NOMO-1 (cell line): ENCODE results near the gene PCDH9.

ENCODE experiments used
- DNase-seq, 2 experiments: peaks; one replicate each; lab custom pipeline; 2025; ENCODE audit not compliant: unreplicated experiment in 2 of 2; lab: John Stamatoyannopoulos, UW

The PCDH9 gene, protein sequence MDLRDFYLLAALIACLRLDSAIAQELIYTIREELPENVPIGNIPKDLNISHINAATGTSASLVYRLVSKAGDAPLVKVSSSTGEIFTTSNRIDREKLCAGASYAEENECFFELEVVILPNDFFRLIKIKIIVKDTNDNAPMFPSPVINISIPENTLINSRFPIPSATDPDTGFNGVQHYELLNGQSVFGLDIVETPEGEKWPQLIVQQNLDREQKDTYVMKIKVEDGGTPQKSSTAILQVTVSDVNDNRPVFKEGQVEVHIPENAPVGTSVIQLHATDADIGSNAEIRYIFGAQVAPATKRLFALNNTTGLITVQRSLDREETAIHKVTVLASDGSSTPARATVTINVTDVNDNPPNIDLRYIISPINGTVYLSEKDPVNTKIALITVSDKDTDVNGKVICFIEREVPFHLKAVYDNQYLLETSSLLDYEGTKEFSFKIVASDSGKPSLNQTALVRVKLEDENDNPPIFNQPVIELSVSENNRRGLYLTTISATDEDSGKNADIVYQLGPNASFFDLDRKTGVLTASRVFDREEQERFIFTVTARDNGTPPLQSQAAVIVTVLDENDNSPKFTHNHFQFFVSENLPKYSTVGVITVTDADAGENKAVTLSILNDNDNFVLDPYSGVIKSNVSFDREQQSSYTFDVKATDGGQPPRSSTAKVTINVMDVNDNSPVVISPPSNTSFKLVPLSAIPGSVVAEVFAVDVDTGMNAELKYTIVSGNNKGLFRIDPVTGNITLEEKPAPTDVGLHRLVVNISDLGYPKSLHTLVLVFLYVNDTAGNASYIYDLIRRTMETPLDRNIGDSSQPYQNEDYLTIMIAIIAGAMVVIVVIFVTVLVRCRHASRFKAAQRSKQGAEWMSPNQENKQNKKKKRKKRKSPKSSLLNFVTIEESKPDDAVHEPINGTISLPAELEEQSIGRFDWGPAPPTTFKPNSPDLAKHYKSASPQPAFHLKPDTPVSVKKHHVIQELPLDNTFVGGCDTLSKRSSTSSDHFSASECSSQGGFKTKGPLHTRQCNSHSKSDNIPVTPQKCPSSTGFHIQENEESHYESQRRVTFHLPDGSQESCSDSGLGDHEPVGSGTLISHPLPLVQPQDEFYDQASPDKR (N-terminal part only)

GRCh38 chr13:67229481-67230403 lies at the start of gene PCDH9:
Gene PCDH9 (minus strand): TSS chr13:67230336. CDS start chr13:67228440, 1,896 bp downstream.
- DNase-seq, result no peak

GRCh38 chr13:67278235-67278634 lies 48.1 kb upstream of the PCDH9 start:
- no peak for DNase-seq

DNA sequence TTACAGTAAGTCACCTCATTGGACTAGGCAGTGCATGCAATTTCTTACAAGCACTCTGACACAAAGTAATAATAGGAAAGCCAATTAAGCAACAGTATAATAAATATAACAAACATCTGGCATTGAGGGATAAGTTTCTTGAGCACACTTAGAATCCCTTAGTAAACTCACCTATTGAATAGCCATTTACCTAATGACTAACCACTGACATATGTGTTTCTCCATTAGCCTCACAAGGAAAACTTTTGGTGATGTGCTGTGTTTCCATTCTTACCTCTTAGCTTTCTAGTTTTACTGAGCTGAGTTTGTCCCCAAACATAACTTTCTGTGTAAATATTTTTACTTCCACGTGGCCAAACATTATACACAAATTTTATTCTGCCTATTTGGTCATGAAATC lies 47.4 kb upstream of the PCDH9 start:
- DNase-seq, result no peak

DNA sequence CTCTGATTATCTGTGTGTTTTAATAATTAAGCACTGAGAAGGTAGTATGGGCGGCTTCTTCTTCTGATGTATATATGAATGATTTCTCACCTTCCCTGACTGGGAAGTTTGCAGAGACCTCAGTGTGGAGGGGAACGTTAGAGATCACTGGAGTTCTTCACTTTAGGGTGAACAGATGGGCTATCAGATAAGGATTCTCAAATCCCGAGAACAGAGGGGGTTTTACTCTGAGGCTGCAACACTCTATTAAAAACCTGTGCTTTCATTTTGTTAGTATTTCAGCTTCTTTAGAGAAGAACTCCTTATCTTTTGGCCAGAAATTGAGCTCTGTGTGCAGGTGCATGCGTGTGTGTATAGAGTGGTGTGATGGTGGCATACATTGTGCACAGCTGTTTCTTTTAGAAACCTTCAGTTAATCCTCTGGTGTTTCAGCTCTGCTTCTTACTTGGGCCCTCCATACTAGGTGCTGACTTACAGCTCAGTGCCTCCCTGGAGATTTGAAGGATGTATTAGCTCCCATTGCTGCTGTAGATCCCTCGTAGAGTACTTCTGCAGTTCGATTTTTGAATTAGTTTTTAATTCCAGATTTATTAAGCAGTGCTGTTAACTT lies 45.3 kb upstream of the PCDH9 start:
- DNase-seq, result no peak

DNA sequence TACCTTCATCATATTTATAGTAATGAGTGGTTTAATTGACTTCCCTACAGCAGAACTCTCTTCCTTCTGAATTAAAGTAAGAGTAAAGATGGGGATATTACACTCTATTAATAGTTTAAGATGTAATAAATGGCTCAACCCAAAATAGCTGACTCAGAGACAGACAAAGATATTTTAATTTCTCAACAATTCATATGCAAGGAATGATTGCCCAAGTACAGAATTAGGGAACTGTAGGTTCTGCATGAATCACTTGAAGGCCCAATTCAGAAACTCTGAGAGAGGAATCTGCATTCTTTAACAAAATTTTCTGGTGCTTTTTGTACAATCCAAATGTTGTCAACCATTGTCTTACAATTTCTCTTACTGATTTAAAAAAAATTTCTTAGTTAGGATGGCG lies 42.9 kb upstream of the PCDH9 start:
- no peak for DNase-seq

DNA sequence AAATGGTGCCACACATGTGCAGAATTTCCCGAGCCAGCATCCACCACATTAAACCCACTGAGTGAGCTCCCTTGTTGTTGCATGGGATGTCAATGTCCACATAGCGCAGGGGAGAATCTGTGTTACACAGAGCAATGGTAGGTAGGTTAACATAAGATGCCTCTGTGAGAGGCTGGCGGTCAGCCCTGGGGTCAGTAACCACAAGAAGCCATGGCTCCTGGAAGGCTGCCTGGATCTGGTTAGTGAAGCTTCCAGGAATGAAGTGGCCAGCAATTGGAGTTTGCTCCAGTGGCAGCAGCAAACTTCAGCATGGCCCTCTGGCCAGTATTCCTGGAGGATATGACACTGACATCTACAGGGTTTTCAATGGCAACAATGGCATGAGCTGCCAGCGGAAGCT lies 37.0 kb upstream of the PCDH9 start:
- DNase-seq, result no peak

DNA sequence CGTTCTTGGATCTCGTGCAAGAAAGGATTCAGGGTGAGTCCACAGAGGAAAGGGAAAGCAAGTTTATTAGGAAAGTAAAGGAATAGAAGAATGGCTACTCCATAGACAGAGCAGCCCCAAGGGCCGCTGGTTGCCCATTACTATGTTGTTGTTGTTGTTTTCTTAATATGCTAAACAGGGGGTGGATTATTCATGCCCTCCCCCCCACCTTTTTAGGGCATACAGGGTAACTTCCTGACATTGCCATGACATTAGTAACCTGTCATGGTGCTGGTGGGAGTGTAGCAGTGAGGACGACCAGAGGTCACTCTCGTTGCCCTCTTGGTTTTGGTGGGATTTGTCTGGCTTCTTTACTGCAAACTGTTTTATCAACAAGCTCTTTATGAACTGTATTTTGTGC lies 29.1 kb upstream of the PCDH9 start:
- no peak for DNase-seq

- DNase-seq, result no peak
These were observed 28.3 kb upstream of the PCDH9 start for GRCh38 chr13:67258482-67258881.

- DNase-seq, result no peak
These were observed 8.7 kb upstream of the PCDH9 start for GRCh38 chr13:67238861-67239260.

- peak in 1 of 2 experiments; percentile 35 for DNase-seq
These were observed 8.2 kb upstream of the PCDH9 start for GRCh38 chr13:67238277-67238859.

- no peak for DNase-seq
These were observed 5.1 kb upstream of the PCDH9 start for GRCh38 chr13:67235265-67235664.

- no peak for DNase-seq
These were observed 2.2 kb upstream of the PCDH9 start for GRCh38 chr13:67232384-67232783.

DNA sequence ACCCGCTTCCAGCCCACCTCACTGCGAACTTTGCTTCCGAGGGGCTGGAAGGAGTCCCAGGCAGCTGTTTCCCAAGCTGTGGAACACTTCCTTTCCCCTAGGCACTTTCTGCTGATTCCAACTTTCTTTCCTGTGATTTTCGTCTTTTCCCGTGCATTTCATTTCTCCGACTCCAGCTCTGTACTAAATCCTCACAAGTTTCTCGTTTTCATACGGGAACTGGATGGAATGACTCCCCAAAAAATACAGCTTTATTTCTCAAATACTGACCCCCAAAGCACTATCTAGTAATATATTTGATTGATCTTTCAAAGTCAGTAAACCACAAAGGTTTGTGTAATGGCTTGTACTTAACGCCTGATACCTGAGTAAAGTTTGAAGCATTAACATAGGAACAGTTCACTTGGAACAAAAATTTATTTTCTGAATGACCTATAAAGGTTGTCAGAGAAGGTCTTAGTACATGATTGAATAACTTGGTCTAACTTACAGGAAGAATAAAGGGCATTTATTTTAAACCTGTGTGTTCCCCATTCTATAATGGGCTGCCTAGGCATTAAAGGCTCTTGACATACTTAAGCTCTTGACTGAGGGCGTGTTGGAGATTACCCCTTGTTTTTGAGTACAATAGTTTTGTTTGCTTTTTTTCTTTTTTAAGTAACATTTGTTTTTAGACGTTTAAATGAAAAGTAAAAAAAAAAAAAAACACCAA lies 1.3 kb upstream of the PCDH9 start:
- no peak for DNase-seq

- peak; percentile 53 to 61 for DNase-seq
These were observed 510 bp upstream of the PCDH9 start for GRCh38 chr13:67230404-67231288.

GRCh38 chr13:67228916-67229315 lies 1.2 kb downstream of the PCDH9 start:
- DNase-seq, result no peak

DNA sequence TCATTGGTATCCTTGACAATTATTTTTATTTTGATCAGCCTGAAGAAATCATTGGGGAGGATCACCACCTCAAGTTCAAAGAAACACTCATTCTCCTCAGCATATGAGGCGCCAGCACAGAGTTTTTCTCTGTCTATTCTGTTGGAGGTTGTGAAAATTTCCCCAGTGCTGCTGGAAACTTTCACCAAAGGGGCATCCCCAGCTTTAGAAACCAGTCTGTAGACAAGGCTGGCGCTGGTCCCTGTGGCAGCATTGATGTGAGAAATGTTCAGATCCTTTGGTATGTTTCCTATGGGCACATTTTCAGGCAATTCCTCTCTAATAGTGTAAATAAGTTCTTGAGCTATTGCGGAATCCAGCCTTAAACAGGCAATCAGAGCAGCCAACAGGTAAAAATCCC lies 2.1 kb downstream of the PCDH9 start:
- DNase-seq, result no peak

DNA sequence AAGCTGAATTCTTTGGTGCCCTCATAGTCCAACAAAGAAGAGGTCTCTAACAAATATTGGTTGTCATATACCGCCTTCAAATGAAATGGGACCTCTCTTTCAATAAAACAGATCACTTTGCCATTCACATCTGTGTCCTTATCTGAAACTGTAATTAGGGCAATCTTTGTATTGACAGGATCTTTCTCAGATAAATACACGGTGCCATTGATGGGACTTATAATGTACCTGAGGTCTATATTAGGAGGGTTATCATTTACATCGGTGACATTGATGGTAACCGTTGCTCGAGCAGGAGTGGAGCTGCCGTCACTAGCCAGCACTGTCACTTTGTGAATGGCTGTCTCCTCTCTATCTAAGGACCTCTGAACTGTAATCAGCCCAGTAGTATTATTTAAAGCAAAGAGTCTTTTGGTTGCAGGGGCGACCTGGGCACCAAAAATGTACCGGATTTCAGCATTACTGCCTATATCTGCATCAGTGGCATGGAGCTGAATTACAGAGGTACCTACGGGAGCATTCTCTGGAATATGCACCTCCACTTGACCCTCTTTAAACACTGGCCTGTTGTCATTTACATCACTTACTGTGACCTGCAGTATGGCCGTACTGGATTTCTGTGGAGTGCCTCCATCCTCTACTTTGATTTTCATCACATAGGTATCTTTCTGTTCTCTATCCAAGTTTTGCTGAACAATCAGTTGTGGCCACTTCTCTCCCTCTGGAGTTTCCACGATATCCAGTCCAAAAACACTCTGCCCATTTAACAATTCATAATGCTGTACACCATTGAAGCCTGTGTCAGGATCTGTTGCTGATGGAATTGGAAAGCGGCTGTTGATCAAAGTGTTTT lies 2.8 kb downstream of the PCDH9 start:
- no peak for DNase-seq
